ENCODE data around the gene NFASC.

Gene NFASC

DNA sequence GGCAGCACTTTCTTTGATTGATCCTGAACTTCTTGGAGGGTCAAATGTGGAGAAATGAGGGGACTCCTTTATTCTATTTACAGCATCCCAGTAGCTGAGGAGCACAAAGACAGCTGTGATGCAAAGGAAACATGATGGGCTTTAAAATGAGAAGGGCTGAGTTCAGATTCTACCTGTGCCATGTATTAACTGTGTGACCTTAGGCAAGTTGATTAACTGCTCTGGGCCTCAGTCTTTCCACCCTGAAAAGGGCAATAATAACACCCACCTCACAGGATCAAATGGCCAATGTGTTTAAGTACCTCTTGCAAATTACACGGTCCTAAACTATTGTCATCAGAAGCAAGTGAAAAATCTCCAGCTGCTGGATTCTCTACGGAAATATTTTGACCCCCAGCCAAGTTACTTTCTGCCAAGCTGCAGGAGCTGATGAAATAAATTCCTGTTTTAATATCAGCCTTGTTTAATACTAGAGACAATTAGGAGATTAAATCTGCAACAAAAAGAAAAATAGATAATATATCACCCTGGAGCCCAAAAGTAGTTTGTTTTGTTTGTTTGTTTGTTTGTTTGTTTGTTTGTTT is 197.9 kb downstream of the NFASC start:
- no peak for DNase-seq

DNA sequence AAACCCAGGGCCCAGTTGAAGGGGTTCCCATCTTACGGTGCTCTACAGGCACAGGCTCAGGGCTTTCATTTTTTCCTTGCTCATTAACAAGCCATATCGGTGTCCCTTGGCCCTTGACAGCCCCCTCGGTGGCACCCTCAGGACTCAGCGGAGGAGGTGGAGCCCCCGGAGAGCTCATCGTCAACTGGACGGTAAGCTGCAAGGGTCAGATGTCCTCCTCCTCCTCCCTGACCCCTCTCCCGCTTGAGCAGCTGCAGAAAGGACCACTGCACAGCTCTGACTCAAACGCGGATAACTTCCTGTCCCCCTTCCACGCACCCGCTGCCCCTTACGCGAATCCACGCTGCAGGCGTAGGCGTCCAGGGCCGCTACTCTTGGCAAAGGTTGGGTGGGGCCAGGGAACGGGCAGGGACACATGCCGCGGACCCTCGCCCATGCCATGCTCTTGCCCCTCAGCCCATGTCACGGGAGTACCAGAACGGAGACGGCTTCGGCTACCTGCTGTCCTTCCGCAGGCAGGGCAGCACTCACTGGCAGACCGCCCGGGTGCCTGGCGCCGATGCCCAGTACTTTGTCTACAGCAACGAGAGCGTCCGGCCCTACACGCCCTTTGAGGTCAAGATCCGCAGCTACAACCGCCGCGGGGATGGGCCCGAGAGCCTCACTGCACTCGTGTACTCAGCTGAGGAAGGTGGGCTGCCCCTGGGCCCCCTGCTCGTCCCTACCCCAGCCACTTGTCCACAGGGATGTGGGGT is 198.9 kb downstream of the NFASC start:
- no peak for DNase-seq

DNA sequence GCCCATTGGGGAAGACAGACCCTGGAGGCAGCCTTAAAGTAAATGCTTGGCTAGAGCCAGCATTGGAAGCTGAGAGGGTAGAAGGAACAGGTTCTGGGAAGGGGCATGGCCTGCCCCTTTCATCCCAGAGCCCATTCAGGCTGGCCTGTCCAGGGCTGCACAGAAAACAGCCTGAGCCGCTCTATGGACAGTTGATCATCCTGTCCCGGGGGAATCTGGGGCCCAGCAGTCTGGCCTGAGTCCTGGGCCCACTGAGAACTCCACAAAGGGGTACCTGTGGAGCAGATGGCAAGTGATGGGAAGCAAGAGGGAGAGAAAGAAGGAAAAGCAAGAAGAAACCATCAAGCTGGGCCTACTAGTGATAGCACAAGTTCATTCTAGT is 200.4 kb downstream of the NFASC start:
- DNase-seq, result no peak

DNA sequence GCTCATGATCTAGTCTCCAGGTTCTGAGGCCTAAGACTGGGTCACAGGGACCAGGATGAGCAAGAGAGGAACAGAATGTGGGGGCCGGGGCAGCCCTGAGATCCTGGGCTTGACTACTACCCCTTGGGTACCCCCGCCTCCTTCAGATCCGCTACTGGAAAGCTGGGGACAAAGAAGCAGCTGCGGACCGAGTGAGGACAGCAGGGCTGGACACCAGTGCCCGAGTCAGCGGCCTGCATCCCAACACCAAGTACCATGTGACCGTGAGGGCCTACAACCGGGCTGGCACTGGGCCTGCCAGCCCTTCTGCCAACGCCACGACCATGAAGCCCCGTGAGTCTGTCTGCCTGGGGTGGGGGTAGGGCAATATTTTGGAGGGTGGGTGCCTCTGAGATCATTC is 201.1 kb downstream of the NFASC start:
- no peak for DNase-seq

DNA sequence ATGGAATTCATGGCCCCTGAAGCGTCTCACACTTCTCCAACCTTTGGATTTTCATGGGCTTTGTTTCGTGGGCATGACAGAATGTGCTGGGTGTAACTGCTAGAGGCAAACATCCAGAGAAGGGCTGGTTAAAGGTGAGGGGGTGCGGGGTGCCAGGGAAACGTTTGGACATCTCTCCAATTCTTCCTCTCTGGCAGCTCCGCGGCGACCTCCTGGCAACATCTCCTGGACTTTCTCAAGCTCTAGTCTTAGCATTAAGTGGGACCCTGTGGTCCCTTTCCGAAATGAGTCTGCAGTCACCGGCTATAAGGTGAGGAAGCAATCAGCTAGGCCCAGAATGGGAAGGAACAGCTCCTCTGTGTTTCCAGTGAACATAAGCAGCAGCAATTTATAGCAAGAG is 201.6 kb downstream of the NFASC start:
- DNase-seq, result no peak

All from stimulated activated CD4-positive, alpha-beta T cell treated with anti-CD3 and anti-CD28 coated beads, Interleukin-12 subunit alpha, Interleukin-12 subunit beta, amount 100 ng/mL, for 4 hours (primary cell).